IPS-15b (cell line): ENCODE data around the gene FILIP1L.

Experiments
- H3K27me3 ChIP-seq: one replicate; pipeline ENCODE4 v1.6.1; 2013; ENCODE audit warnings: low read length; ENCODE audit not compliant: control insufficient read depth, insufficient read depth
- H3K36me3 ChIP-seq: one replicate; pipeline ENCODE4 v1.6.1; 2013; ENCODE audit warnings: low read length; ENCODE audit not compliant: control insufficient read depth, insufficient read depth
- H3K4me1 ChIP-seq: one replicate; pipeline ENCODE4 v1.6.1; 2013; ENCODE audit warnings: mild to moderate bottlenecking, low read length; ENCODE audit not compliant: control insufficient read depth, insufficient read depth
- H3K4me3 ChIP-seq: one replicate; pipeline ENCODE4 v1.5.1; 2013; ENCODE audit warnings: low read depth, low read length
- H3K9ac ChIP-seq: one replicate; pipeline ENCODE4 v1.6.1; 2013; ENCODE audit warnings: low read depth, mild to moderate bottlenecking, low read length
- H3K9me3 ChIP-seq: one replicate; pipeline ENCODE4 v1.6.1; 2013; ENCODE audit warnings: mild to moderate bottlenecking, low read length; ENCODE audit not compliant: control insufficient read depth, insufficient read depth

FILIP1L gene

DNA sequence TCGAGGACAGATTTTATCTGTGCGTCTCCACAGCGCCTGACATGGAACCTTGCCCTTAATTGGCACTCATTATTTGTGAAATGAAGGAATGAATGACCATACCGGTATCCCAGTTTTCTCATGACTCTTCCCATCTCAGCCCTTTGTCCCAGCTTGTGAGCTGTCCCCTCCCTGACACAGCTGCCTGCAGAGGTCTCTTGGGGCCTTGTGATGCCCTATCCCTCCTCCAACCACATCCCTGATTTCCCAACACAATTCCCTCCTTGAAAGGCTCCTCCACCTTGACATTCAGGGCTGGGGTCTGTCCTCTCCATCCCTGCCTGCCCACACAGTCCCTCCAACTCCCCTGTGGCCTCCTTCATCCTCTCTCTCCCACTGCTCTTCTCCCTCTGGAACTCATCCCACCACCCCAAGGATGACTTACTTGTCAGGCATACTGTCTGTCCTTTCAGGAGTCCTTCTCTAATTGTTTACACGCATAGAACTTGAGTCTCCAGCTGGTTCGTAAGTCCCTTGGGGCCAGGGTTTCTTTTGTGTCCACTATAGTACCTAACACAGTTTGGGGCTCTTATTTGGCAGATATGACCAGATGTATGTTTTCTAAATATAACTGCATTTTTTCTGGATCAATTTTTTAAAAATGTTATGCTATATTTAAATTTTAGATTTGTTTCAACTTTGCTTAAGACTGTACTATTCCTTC is 35.6 kb upstream of the FILIP1L start:
- no peaks in the 10 kb centered on the region for H3K27me3 ChIP-seq
- H3K36me3 ChIP-seq, result no peaks in the 10 kb centered on the region
- H3K4me3 ChIP-seq, result no peak overlapping the region
- H3K4me1 ChIP-seq, result no peaks in the 10 kb centered on the region
- H3K9me3 ChIP-seq, result no peaks in the 10 kb centered on the region
- H3K9ac ChIP-seq, result no peak overlapping the region

DNA sequence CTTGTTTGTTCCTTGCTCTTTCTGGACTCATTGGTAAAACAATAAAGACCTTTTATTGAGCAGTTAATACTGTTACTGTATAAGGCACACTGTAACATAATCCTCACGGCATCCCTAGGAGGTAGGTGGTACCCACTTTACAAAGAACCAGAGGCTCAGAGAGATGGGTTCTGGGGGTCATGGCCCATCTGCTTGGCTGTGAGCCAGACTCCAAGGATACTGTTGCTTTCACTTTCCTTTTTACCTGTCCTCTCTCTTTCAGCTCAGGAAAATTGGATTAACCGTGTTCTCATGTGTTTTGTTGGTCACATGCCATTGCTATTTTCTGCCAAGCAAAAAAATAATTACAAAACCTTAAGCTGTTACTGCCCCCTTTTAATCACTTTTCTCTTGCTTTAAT is 34.8 kb upstream of the FILIP1L start:
- Histone ChIP-seq H3K36me3 (no peaks in the 10 kb centered on the region), H3K27me3 (no peaks in the 10 kb centered on the region), H3K4me1 (no peaks in the 10 kb centered on the region), H3K4me3 (no peak overlapping the region), H3K9me3 (no peaks in the 10 kb centered on the region), H3K9ac (no peak overlapping the region)

DNA sequence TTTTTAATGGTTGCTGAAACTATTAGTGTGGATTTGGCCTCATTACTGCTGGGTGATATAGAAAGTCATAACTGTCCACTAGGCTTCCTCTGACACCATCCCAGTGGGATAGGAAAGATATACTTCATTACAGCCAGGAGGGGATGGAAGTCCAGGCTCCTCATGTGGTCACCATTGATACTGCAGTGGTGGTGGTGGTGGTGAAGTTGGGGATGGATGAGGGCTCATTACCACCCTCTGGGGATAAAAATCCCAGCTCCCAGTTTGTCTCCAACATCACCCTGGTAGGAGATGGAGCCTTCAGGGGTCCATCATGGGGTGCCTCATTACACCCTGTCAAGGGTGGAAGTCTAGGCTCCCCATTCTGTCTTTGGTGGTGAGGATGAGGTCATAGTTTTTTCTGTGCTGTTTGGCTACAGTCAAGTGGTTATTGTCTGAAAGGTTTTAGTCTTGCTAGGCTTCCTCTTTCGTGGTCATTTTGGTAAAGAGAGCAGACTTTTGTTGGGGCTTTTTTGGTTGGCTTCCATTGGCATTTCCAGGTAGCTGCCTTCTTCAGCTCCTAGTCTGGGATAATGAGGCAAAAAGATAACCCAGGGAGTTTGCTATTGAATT is 30.1 kb upstream of the FILIP1L start:
- Histone ChIP-seq H3K4me3 (no peak overlapping the region), H3K9me3 (no peaks in the 10 kb centered on the region), H3K4me1 (no peaks in the 10 kb centered on the region), H3K9ac (no peak overlapping the region), H3K36me3 (no peaks in the 10 kb centered on the region), H3K27me3 (no peaks in the 10 kb centered on the region)

DNA sequence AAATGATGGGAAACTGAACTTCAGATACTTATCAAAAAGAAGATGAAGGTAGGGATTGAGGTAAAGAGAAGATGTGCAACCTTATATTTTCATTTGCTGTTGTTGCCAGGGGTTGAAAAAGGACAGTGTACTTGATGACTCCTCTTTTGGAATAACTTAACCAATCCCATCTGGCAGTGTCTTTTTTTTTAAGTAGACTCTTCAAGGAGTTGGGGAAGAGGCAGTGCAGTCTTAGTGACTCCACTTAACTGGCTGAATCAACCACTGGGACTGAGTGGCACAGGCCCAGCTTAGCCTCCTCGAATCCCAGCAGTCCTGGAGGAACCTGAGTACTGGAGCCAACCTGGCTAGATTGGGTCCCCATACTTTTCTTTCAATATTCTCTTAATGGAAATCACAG is 27.3 kb upstream of the FILIP1L start:
- H3K4me1 ChIP-seq, result no peaks in the 10 kb centered on the region
- H3K27me3 ChIP-seq, result no peaks in the 10 kb centered on the region
- no peak overlapping the region for H3K4me3 ChIP-seq
- H3K9me3 ChIP-seq, result no peaks in the 10 kb centered on the region
- H3K36me3 ChIP-seq, result no peaks in the 10 kb centered on the region
- no peak overlapping the region for H3K9ac ChIP-seq

GRCh38 chr3:100140976-100141375 is 26.7 kb upstream of the FILIP1L start:
- Histone ChIP-seq H3K4me3 (no peak overlapping the region), H3K36me3 (no peaks in the 10 kb centered on the region), H3K27me3 (no peaks in the 10 kb centered on the region), H3K9ac (no peak overlapping the region), H3K9me3 (no peaks in the 10 kb centered on the region), H3K4me1 (no peaks in the 10 kb centered on the region)

- no peaks in the 10 kb centered on the region for H3K36me3 ChIP-seq
- no peaks in the 10 kb centered on the region for H3K27me3 ChIP-seq
- H3K9me3 ChIP-seq, result no peaks in the 10 kb centered on the region
These were observed 22.6 kb upstream of the FILIP1L start for GRCh38 chr3:100136921-100137320.

DNA sequence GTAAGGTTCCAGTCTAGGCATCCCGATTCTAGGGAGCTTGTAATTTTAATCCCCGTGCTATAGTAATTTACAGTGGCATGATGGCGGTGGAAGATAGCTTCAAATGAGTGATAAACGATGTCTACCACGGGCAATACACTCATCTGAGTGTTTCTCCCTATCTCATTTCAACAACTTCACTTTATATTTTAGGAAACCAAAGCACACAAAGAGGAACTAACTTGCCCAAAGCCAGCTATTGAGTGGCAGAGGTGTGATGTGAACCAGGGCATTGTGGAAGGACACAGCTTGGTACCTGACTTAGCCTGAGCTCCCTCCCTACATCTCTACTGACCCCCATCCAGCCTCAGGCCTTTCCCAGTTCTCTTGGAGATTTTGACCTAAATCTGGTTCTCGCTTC is 16.9 kb upstream of the FILIP1L start:
- no peaks in the 10 kb centered on the region for H3K9me3 ChIP-seq
- no peak overlapping the region for H3K4me3 ChIP-seq
- H3K36me3 ChIP-seq, result no peaks in the 10 kb centered on the region
- no peaks in the 10 kb centered on the region for H3K27me3 ChIP-seq
- no peaks in the 10 kb centered on the region for H3K4me1 ChIP-seq
- H3K9ac ChIP-seq, result no peak overlapping the region

More at GRCh38 chr3:100136921-100137320, 22.6 kb upstream of the FILIP1L start:
- H3K9ac ChIP-seq, result no peak overlapping the region
- H3K4me1 ChIP-seq, result no peaks in the 10 kb centered on the region
- H3K4me3 ChIP-seq, result no peak overlapping the region

GRCh38 chr3:100129941-100130340 is 15.6 kb upstream of the FILIP1L start:
- no peaks in the 10 kb centered on the region for H3K36me3 ChIP-seq
- no peaks in the 10 kb centered on the region for H3K4me1 ChIP-seq
- H3K9ac ChIP-seq, result no peak overlapping the region
- no peak overlapping the region for H3K4me3 ChIP-seq
- H3K9me3 ChIP-seq, result no peaks in the 10 kb centered on the region
- no peaks in the 10 kb centered on the region for H3K27me3 ChIP-seq

DNA sequence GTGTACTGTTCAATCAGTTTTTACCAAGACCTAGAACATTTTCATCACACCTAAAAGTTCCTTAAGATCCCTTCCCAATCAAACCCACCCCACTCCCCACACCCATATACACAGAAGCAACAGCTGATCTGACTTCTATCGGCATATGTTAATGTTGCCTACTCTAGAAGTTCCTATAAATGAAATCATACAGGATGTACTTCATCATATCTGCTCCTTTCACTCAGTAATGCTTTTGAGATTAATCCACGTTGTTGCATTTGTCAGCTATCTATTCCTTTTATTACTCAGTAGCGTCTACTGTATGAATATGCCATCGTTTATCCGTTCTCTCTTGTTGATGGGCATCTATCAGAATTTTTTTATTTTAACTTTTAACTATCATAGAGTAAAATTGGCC is 14.3 kb upstream of the FILIP1L start:
- H3K9ac ChIP-seq, result no peak overlapping the region
- no peaks in the 10 kb centered on the region for H3K27me3 ChIP-seq
- no peaks in the 10 kb centered on the region for H3K4me1 ChIP-seq
- H3K9me3 ChIP-seq, result no peaks in the 10 kb centered on the region
- no peak overlapping the region for H3K4me3 ChIP-seq
- no peaks in the 10 kb centered on the region for H3K36me3 ChIP-seq

DNA sequence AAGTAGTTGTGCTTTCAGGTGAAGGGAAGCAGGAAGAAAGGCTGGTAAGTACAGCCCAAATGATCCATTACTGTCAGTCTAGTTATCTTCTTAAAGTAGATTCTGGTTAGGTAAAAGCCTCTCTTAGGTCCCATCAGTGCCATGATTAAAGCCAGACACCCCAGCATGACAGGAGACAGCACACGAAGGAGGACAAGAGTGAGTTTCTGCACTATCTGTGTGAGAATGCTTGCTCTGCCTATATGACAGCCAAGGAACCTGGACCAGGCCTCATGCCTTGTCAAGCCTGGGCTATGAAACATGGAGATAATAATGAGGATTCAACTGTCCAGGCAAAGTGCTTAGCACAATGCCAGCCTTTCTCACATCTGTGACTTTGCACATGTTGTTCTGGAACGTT is 13.5 kb upstream of the FILIP1L start:
- Histone ChIP-seq H3K4me3 (no peak overlapping the region), H3K9me3 (no peaks in the 10 kb centered on the region), H3K4me1 (no peaks in the 10 kb centered on the region), H3K36me3 (no peaks in the 10 kb centered on the region), H3K27me3 (no peaks in the 10 kb centered on the region), H3K9ac (no peak overlapping the region)

DNA sequence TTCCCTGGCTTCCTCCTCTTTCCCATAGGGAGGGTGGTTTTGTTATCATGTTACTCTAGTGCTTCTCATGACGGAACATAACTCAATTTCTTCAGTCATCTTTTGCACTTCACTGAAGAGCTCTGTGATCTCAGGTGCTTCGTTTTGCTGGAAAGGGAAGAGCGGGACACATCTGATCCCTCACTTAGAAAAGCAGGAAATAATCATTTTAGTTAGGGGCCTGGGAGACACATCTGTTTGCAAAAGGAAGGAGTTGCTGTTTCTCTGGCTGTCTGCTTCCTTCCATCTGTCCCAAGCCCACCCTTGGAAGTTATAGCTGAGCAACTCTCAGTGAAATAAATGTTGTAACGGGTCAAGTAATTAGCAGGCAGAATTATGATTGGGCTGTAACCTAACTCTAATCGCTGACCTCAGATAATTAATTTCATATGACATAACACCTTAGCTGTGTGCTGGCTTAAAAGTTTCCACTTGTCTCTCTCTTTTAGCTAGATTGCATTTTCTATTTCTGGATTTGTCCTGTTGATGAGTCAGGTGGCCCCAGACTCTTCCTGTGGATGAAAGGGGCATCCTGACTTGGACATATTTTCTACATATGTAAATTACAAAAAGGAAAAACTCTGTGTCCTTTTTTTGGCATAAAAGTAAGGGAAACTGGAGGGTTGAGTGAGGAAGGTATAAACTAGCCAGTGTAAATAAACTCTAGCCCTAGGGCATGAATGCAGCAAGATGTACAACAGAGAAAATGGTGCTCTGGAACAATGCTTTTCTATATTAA is 11.0 kb upstream of the FILIP1L start:
- H3K4me1 ChIP-seq, result no peaks in the 10 kb centered on the region
- no peaks in the 10 kb centered on the region for H3K9me3 ChIP-seq
- H3K9ac ChIP-seq, result no peak overlapping the region
- no peaks in the 10 kb centered on the region for H3K27me3 ChIP-seq
- no peak overlapping the region for H3K4me3 ChIP-seq
- no peaks in the 10 kb centered on the region for H3K36me3 ChIP-seq
